HTR-8/SVneo (cell line): ENCODE data around the gene VASN.
"Not testable (repeated sequence)": the region's sequence is repeated elsewhere in the genome, so short reads cannot be mapped to it uniquely, and the experiment has no call there.

Experiments
- DNase-seq: peaks from one replicate; pipeline ENCODE4 v3.0.0; 2011; ENCODE audit warnings: low spot score, mixed read lengths; ENCODE audit not compliant: insufficient read length
- FAIRE-seq: peaks from 2 replicates; lab custom pipeline; 2011; peaks lifted over from hg19 to GRCh38; lab: Jason Lieb, UNC

VASN gene

GRCh38 chr16:4393850-4394249, 22.2 kb downstream of the VASN start:
- not testable (repeated sequence) for DNase-seq, FAIRE-seq

- FAIRE-seq = no peak
- DNase-seq = no peak
These were observed 23.5 kb downstream of the VASN start for GRCh38 chr16:4395055-4395726.

- no peak for DNase-seq
- FAIRE-seq = no peak
These were observed 27.5 kb downstream of the VASN start for GRCh38 chr16:4399001-4399730.

- DNase-seq (no peak), FAIRE-seq (no peak)
These were observed 29.4 kb downstream of the VASN start for GRCh38 chr16:4401094-4401501.

GRCh38 chr16:4401510-4401909, 29.9 kb downstream of the VASN start:
- DNase-seq = no peak
- FAIRE-seq = no peak

GRCh38 chr16:4402439-4403132, 30.9 kb downstream of the VASN start:
- FAIRE-seq (peak; percentile 69), DNase-seq (peak; percentile 90)

- no peak for DNase-seq
- no peak for FAIRE-seq
These were observed 31.7 kb downstream of the VASN start for GRCh38 chr16:4403133-4403949.

GRCh38 chr16:4404247-4404966, 32.8 kb downstream of the VASN start:
- DNase-seq = no peak
- no peak for FAIRE-seq

GRCh38 chr16:4404967-4405696, 33.5 kb downstream of the VASN start:
- FAIRE-seq = no peak
- no peak for DNase-seq

- DNase-seq = no peak
- no peak for FAIRE-seq
These were observed 36.1 kb downstream of the VASN start for GRCh38 chr16:4407543-4408322.

GRCh38 chr16:4408323-4408690, 36.7 kb downstream of the VASN start:
- no peak for DNase-seq
- FAIRE-seq = no peak

GRCh38 chr16:4409081-4409932, 37.7 kb downstream of the VASN start:
- no peak for FAIRE-seq
- DNase-seq = no peak

GRCh38 chr16:4410335-4411075, 38.9 kb downstream of the VASN start:
- FAIRE-seq (no peak), DNase-seq (no peak)

- DNase-seq (no peak), FAIRE-seq (no peak)
These were observed 40.0 kb downstream of the VASN start for GRCh38 chr16:4411684-4412083.

- FAIRE-seq (no peak), DNase-seq (no peak)
These were observed 40.5 kb downstream of the VASN start for GRCh38 chr16:4412159-4412558.

- no peak for DNase-seq
- no peak for FAIRE-seq
These were observed 41.2 kb downstream of the VASN start for GRCh38 chr16:4412854-4413253.
